SK-N-MC (cell line): ENCODE measurements around the gene DOCK1.

ENCODE experiments used
- EZH2 ChIP-seq: fragments of 200-600 bp; sonication (generic); IDR thresholded peaks from one replicate; pipeline ENCODE4 v1.6.1; 2017; ENCODE audit warnings: antibody characterized with exemption
- POLR2AphosphoS5 ChIP-seq: IDR thresholded peaks from 2 replicates; pipeline ENCODE4 v1.6.1; 2012; ENCODE audit warnings: mild to moderate bottlenecking, low read depth, low read length, borderline replicate concordance

GRCh38 chr10:126917975-126918908, 13.0 kb downstream of the DOCK1 start:
- TF ChIP-seq EZH2 (no peak), POLR2AphosphoS5 (no peak)
